ENCODE measurements around the gene ZNF784.

ZNF784 gene

GRCh38 chr19:55643003-55643886 is 18.9 kb upstream of the ZNF784 start, which contains the start of gene ZNF581:
TSS of gene ZNF581 (plus strand) at chr19:55643649. CDS start at chr19:55644572, 923 bp downstream.
- DNase-seq, result peak; percentile 76

DNA sequence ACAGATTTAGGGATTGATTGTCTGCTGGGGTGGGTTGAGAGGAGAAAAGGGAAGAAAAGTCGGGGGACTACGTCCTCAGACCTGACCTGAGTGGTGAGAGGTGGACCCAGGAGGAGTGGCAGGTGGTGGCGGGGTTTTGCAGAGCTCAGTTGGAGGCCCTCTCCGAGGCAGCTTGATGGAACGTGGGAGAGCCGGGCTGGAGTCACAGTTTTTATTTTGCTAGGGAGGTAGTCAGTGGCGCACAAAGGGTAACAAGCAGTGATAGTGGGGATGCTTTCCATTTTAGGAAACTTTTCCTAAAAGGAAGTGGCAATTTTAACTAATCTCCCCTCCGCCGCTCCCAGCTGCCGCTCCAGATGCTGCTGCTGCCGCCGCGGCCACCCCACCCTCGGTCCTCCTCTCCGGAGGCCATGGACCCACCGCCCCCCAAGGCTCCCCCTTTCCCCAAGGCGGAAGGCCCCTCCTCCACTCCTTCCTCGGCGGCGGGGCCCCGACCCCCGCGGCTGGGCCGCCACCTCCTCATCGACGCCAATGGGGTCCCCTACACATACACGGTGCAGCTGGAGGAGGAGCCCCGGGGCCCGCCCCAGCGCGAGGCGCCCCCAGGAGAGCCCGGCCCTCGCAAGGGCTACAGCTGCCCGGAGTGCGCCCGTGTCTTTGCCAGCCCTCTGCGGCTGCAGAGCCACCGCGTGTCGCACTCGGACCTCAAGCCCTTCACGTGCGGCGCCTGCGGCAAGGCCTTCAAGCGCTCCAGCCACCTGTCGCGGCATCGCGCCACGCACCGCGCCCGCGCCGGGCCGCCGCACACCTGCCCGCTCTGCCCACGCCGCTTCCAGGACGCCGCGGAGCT is 18.0 kb upstream of the ZNF784 start:
- no peak for DNase-seq

DNA sequence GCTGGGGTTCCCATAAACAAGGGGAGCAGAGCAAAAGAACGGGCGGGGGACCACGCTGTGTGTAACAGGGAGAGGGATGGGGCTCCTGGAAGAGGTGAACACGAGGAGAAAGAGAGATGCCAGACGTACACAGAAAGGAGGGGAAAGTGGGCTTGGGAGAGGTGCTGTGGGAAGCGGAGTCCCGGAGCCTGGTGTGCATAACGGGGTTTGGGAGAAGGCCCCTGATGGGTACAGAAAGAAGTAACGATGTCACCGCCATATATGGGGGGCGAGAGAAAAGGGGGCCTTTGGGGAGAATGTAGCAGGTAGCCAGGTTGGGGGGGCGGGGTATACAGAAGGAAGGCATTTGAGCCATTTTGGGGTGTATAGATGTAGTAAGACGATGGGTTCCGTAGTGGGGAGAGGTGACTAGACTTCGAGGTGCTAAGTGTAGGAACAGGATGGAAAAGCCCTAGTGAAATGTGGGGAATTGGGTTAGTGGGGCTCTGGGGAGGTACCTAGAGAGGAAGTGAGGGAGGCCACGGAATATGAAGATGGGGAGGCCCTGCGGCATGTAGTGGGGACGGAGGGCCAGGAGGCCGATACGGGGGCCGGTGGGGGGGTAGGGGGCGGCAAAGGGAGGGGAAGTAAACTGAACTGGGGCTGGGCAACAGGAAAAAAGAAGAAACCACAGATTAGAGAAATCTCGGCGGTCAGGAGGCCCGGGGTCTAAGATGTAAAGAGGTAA is 17.2 kb upstream of the ZNF784 start:
- peak; percentile 22 for DNase-seq

DNA sequence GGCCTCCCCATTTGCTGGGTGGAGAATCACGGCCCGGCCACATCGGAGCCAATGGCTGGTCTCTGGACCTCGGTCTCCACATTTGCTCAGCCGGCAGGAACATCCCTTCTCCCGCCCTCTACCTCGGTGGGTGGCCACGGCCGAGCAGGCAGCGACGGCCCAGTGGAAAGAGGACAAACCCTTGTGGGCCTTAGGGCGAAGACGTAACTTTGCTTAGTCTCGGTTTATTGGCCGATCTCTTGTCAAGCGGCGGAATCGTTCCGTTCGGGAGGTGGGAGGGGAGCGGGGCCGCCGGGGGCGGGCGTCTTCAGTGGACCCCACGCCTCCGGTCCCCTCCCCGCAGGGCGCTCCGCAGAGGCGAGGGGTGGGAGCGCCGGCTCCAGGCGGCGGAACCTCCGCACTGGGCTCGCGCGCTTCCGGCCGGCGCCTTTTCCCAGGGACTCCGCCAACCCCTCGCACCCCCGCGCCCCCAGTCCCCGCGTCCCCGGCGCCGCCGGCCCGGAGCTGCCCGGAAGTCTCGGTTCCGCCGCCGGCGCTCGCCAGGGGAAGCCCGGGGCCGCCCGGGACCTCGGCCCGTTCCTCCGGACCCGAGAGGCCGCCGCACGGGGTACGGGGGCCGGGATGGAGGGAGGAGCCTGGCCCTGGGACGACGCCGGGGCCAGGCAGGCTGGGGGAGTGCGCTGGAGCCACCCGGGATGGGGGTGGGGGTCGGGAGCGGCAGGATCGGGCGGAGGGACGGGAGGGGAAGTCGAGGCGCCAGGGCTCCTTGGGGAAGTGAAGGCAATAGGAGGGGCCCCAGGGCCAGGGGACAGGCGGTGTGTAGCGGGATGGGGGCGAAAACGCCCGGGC is 16.4 kb upstream of the ZNF784 start, which contains the start of gene ZNF580:
Gene ZNF580, plus strand, starts transcription at position 426 of the 849 bp plus-strand sequence. CDS start 1,507 bp downstream, outside the sequence.
- peak; percentile 40 for DNase-seq

GRCh38 chr19:55640043-55640576 is 15.7 kb upstream of the ZNF784 start:
- peak; percentile 75 for DNase-seq

GRCh38 chr19:55638864-55639359 is 14.5 kb upstream of the ZNF784 start:
- peak; percentile 49 for DNase-seq

GRCh38 chr19:55637534-55637933 is 13.2 kb upstream of the ZNF784 start:
- no peak for DNase-seq

GRCh38 chr19:55636723-55637122 is 12.4 kb upstream of the ZNF784 start:
- no peak for DNase-seq

DNA sequence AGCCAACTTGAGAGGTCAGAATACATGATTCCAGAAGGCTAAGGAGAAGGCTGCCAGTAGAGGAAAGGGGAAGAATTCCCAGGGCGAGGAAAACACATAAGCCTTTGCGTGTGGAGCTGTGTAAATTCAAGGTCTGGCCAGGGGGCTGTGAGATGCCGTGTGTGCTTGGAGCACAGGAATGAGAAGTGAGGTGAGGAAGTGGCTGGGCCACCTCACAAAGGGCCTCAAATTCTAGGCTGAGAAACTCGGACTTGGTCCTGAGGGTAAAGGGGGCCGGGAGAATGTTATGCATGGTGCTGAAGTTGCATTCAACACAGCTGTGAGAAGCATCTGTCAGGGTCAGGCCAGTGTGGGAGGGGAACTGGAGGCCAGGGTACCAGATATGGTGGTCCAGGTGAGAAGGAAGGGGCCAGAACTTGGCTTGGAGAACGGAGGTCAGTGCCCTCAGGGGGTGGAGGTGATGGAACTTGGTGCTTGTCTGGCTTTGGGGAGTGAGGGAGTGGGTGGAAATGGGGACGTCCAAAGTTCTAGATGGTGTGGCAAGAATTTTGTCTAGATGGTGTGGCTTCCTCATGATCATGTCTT is 11.6 kb upstream of the ZNF784 start:
- no peak for DNase-seq

GRCh38 chr19:55635334-55635717 is 11.0 kb upstream of the ZNF784 start:
- DNase-seq, result no peak

- no peak for DNase-seq
Measured at GRCh38 chr19:55633861-55634260, 9.5 kb upstream of the ZNF784 start.

DNA sequence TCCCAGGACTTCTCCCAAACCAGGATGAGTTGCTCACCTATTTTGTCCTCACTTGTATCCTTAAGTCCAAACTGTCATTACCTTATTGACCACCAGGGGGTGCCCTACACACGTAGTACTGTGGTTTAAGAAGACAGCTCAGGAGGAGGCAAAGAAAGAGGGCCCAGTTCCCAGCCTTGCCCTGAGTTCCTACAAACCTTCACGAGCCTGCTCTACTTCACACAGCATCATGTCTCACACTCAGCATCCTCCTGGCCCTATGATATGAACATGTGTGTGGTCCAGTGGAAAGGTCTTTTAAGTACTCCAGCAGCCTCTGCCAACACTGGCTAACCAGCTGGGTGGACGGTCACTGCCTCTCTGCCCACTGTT is 8.1 kb upstream of the ZNF784 start:
- peak; percentile 86 for DNase-seq

DNA sequence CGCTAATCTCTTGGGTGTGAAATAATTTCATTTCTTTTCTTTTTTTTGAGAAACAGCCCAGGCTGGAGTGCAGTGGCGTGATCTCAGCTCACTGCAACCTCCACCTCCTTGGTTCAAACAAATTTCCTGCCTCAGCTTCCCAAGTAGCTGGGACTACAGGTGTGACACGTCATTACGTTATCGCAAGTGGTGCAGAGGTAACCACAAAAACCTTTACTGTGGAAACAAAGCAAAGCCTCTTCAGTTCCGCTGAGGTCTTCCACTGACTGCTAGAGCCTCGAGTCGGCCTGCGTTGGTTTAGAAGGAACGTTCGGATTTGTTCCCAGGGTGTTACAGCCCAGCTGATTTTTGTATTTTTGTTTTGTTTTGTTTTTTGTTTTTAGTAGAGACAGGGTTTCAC is 2.0 kb upstream of the ZNF784 start:
- peak; percentile 91 for DNase-seq

DNA sequence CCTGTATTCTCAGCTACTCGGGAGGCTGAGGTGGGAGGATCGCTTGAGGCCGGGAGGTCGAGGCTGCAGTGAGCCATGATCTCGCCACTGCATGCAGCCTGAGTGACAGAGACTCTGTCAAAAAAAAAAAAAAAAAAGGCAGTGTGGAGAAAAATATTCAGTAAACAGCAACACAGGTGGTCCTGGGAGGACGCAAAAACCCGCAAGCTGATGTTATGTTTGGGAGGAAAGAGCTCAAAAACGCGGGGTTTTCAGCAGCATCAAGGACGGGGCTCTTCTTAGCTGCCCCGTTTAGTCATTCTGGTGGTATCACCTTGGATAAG is 599 bp upstream of the ZNF784 start:
- DNase-seq, result no peak

- DNase-seq, result no peak
Measured at GRCh38 chr19:55623561-55623960, 805 bp downstream of the ZNF784 start.

GRCh38 chr19:55623130-55623529 is 1.2 kb downstream of the ZNF784 start:
- DNase-seq, result no peak

DNA sequence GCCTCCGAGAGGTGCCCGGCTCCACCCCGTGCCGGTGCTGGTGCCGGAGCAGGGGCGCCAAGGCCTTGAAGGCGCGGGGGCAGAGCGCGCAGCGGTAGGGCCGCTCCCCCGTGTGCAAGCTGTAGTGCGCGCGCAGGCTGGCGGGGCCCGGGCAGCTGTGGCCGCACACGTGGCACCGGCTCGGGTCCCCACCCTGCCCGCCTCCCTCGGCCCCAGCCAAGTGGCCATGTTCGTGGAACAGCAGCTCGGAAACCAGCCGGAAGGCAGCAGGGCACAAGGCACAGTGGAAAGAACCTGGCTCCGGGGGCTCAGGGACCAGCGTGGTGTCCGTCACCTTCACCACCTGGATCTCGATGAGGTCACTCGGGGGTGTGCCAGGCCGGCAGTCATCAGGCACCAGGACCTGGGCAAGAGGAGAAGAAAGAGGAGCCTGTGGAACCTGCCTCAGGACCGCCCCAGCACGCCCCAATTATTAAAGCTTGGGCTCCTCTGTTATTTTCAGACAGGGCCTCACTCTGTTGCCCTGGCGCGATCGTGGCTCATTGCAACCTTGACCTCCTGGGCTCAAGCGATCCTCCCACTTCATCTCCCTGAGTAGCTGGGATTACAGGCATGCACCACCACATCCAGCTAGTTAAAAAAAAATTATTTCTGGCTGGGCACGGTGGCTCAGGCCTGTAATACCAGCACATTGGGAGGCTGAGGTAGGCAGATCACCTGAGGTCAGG is 2.0 kb downstream of the ZNF784 start:
- DNase-seq, result no peak

- no peak for DNase-seq
Measured at GRCh38 chr19:55621673-55622231, 2.6 kb downstream of the ZNF784 start.

- DNase-seq, result no peak
Measured at GRCh38 chr19:55621205-55621672, 3.1 kb downstream of the ZNF784 start.

Data from central memory CD4-positive, alpha-beta T cell (primary cell).